B cell (primary cell): ENCODE measurements around the gene GTF3C5. TPM values are rescaled to one million over a fixed set of nuclear protein-coding genes. Genes with fewer than 3 reads are reported as not detected.

ENCODE experiments used
- ATAC-seq: fragments of 200-7000 bp; cut with Tn5 transposase; one replicate; pipeline ENCODE4 v1.10.0; 2021; ENCODE audit warnings: low read depth, mild to moderate bottlenecking, moderate number of reproducible peaks, moderate library complexity
- CTCF ChIA-PET: fragments of 350-600 bp; sonication (Branson Sonifier 250); formaldehyde crosslinking; loops from one replicate; lab custom pipeline; 2021; ENCODE audit warnings: antibody characterized with exemption, inconsistent platforms; lab: Charles Lee
- POLR2A ChIA-PET: fragments of 350-600 bp; sonication (Branson Sonifier 250); formaldehyde crosslinking; loops from one replicate; lab custom pipeline; 2021; ENCODE audit warnings: antibody characterized with exemption; lab: Charles Lee
- DNase-seq: peaks from one replicate; pipeline ENCODE4 v3.0.0; 2013
- H2AFZ ChIP-seq: 2 replicates; pipeline ENCODE4 v1.6.1; 2012; ENCODE audit warnings: mild to moderate bottlenecking, low read depth, low read length; ENCODE audit not compliant: insufficient read depth, poor library complexity, severe bottlenecking
- H3K27ac ChIP-seq, 2 donors: 1 replicate in 1 of 2; 2 replicates in 1 of 2; pipeline ENCODE4 v1.5.1; 2012 to 2013; ENCODE audit warnings: low read length in 2 of 2, mild to moderate bottlenecking in 2 of 2, moderate library complexity in 1 of 2
- H3K27me3 ChIP-seq, 4 experiments: fragments of 200-600 bp in 1 of 4; sonication (generic) in 1 of 4; replicated peaks in 1 of 4; 1 replicate in 2 of 4; 2 replicates in 2 of 4; pipeline versions ENCODE4 v1.6.1 to v1.7.0; 2013 to 2016; ENCODE audit warnings: low read length in 3 of 4, mild to moderate bottlenecking in 2 of 4, mixed read lengths in 1 of 4, moderate library complexity in 1 of 4; ENCODE audit not compliant: insufficient read depth in 4 of 4, control insufficient read depth in 3 of 4; ENCODE audit errors: control extremely low read depth in 1 of 4
- H3K36me3 ChIP-seq, 2 experiments: replicated peaks in 1 of 2; 1 replicate in 1 of 2; 2 replicates in 1 of 2; pipeline versions ENCODE4 v1.6.1 to v1.7.1; 2013; ENCODE audit warnings: low read length in 1 of 2; ENCODE audit not compliant: insufficient read depth in 2 of 2, control insufficient read depth in 1 of 2; ENCODE audit errors: control extremely low read depth in 1 of 2, extremely low read depth in 1 of 2
- H3K4me1 ChIP-seq, 2 donors: fragments of 200-600 bp in 1 of 2; sonication (generic) in 1 of 2; 1 replicate in 1 of 2; 2 replicates in 1 of 2; pipeline versions ENCODE4 v1.5.1 to v1.6.1; 2013 to 2017; ENCODE audit warnings: low read length in 2 of 2; ENCODE audit not compliant: control insufficient read depth in 2 of 2, insufficient read depth in 2 of 2
- H3K4me2 ChIP-seq: replicated peaks from 2 replicates; pipeline ENCODE3; 2012; ENCODE audit warnings: mild to moderate bottlenecking, low read depth, low read length; ENCODE audit not compliant: poor library complexity, severe bottlenecking
- H3K4me3 ChIP-seq, 5 experiments: fragments of 200-600 bp in 1 of 5; sonication (generic) in 1 of 5; 1 replicate in 3 of 5; 2 replicates in 2 of 5; pipeline versions ENCODE4 v1.5.1 to v1.7.0; 2011 to 2016; ENCODE audit warnings: low read length in 4 of 5, mild to moderate bottlenecking in 4 of 5, low read depth in 2 of 5, control low read depth in 1 of 5, moderate library complexity in 1 of 5; ENCODE audit not compliant: insufficient read depth in 1 of 5; ENCODE audit errors: control extremely low read depth in 1 of 5, extremely low read depth in 1 of 5
- H3K79me2 ChIP-seq: fragments of 200-600 bp; sonication (generic); one replicate; pipeline ENCODE4 v1.6.0; 2016; ENCODE audit warnings: low read length; ENCODE audit not compliant: control insufficient read depth, insufficient read depth
- H3K9ac ChIP-seq: fragments of 200-600 bp; sonication (generic); 2 replicates; pipeline ENCODE4 v1.6.1; 2017; ENCODE audit warnings: mild to moderate bottlenecking, low read length, moderate library complexity
- H3K9me3 ChIP-seq, 3 donors: one replicate each; pipeline versions ENCODE4 v1.6.1 to v1.7.1; 2013; ENCODE audit warnings: low read length in 2 of 3; ENCODE audit not compliant: control insufficient read depth in 2 of 3, insufficient read depth in 1 of 3; ENCODE audit errors: control extremely low read depth in 1 of 3
- H4K20me1 ChIP-seq: 2 replicates; pipeline ENCODE4 v1.6.0; 2012; ENCODE audit warnings: mild to moderate bottlenecking, low read length; ENCODE audit not compliant: insufficient read depth, control insufficient read depth, poor library complexity, severe bottlenecking
- H3K27ac Mint-ChIP-seq: one replicate; pipeline ENCODE4 v1.8.0; 2021; ENCODE audit warnings: mixed read lengths
- H3K27me3 Mint-ChIP-seq: one replicate; pipeline ENCODE4 v1.8.0; 2021; ENCODE audit warnings: mixed read lengths
- H3K4me1 Mint-ChIP-seq: one replicate; pipeline ENCODE4 v1.8.0; 2021; ENCODE audit warnings: mixed read lengths
- H3K4me3 Mint-ChIP-seq: one replicate; pipeline ENCODE4 v1.8.0; 2021; ENCODE audit warnings: mixed read lengths
- H3K9me3 Mint-ChIP-seq: one replicate; pipeline ENCODE4 v1.8.0; 2022; ENCODE audit warnings: mixed read lengths; ENCODE audit not compliant: insufficient read depth
- EZH2 ChIP-seq: IDR thresholded peaks from 2 replicates; pipeline ENCODE4 v1.6.1; 2012; ENCODE audit warnings: borderline replicate concordance, low read depth, mild to moderate bottlenecking, moderate library complexity, low read length; ENCODE audit not compliant: insufficient read depth, poor library complexity, severe bottlenecking
- WGBS: methylation state at CpG from one replicate; pipeline ENCODE4 v1.1.5; 2013; ENCODE audit warnings: missing lambda C conversion rate; ENCODE audit not compliant: insufficient coverage; 5-methylcytosine and 5-hydroxymethylcytosine counted together
- intact Hi-C: fragments of 100-400 bp; cut with micrococcal nuclease; formaldehyde crosslinking; loops from one replicate; pipeline ENCODE4 v1.10.0; 2022
- polyA plus RNA-seq: library from polyadenylated mRNA; depleted of rRNA; stranded (reverse); fragments of >200 nt; gene quantifications from 2 replicates; pipeline ENCODE4 v1.2.3, GENCODE V29; 2012
- total RNA-seq, 2 donors: library from RNA; stranded (reverse); fragments of 120-200 nt in 1 of 2; gene quantifications; 1 replicate in 1 of 2; 2 replicates in 1 of 2; pipeline versions ENCODE4 v1.2.3 to v1.2.4, GENCODE V29; 2013 to 2022
- TF ChIP-seq, protein P1 (sequence below): fragments of 200-600 bp; IDR thresholded peaks from one replicate; pipeline ENCODE4 v1.8.0; 2022; ENCODE audit warnings: antibody characterized with exemption, mild to moderate bottlenecking

GTF3C5 gene
- total and polyA plus RNA-seq, 2 donors (not counting 1 experiment from before 2014, with no cell fraction given) = 80.5 to 91.2 TPM

DNA sequence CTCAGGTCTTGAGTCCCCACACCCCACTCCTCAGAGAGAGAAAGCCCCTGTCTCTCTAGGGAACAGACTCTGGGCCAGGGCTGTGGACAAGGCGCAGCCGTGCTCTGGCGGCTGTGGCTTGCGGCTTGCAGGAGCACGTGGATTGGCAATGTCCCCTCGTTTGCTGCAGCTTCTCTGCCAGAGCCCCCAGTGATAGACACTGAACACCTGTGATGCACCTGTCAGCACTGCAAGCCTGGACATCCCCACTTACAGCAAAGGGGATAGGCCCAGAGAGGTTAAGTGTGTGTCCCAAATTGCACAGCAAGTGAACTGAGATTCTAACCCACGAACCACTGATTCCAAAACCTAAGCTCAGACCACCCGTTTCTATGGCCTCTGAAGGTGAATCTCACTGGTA lies 45.3 kb upstream of the GTF3C5 start:
- ATAC-seq (no peak), DNase-seq (no peak)
- Histone ChIP-seq H4K20me1 (no peaks in the 10 kb centered on the region), H3K4me3 (no peak overlapping the region), H3K4me2 (no peak overlapping the region), H3K27me3 (peaks cover 0 to 42% (median 5%) of the 10 kb centered on the region in 4 experiments), H3K79me2 (no peaks in the 10 kb centered on the region), H3K36me3 (no peaks in the 10 kb centered on the region), H3K4me1 (peaks cover 8 to 9% of the 10 kb centered on the region in 2 donors), H2AFZ (no peak overlapping the region), H3K27ac (no peak overlapping the region), H3K9me3 (no peaks in the 10 kb centered on the region), H3K9ac (no peak overlapping the region)
- Mint-ChIP-seq H3K4me1 (peaks cover 7% of the 10 kb centered on the region), H3K27ac (no peak overlapping the region), H3K27me3 (peaks cover 42% of the 10 kb centered on the region), H3K4me3 (no peak overlapping the region), H3K9me3 (no peaks in the 10 kb centered on the region)
- ChIA-PET CTCF (no interaction called here), POLR2A (no interaction called here)
- intact Hi-C loops = no loop called here
- WGBS = 67% methylated on average over 8 of the region's 8 CpGs
- TF ChIP-seq EZH2 = no peak
- TF ChIP-seq, protein P1, sequence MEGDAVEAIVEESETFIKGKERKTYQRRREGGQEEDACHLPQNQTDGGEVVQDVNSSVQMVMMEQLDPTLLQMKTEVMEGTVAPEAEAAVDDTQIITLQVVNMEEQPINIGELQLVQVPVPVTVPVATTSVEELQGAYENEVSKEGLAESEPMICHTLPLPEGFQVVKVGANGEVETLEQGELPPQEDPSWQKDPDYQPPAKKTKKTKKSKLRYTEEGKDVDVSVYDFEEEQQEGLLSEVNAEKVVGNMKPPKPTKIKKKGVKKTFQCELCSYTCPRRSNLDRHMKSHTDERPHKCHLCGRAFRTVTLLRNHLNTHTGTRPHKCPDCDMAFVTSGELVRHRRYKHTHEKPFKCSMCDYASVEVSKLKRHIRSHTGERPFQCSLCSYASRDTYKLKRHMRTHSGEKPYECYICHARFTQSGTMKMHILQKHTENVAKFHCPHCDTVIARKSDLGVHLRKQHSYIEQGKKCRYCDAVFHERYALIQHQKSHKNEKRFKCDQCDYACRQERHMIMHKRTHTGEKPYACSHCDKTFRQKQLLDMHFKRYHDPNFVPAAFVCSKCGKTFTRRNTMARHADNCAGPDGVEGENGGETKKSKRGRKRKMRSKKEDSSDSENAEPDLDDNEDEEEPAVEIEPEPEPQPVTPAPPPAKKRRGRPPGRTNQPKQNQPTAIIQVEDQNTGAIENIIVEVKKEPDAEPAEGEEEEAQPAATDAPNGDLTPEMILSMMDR = no peak

DNA sequence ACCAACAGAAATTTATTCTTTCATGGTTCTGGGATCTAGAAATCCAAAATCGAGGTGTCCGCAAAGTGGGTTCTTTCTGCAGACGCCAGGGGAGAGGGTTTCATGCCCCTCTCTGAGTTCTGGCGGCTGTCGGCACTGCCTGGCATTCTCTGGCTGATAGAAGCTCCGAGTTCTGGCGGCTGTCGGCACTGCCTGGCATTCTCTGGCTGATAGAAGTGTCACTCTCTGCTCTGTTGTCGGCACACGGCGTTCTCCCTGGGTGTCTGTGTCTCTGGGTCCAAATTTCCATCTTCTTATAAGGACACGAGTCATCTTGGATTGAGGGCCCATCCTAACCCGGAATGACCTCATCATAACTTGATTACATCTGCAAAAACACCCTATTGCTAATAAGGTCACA lies 44.7 kb upstream of the GTF3C5 start:
- no peak overlapping the region for H3K27ac ChIP-seq
- intact Hi-C loops = no loop called here
- Mint-ChIP-seq H3K27me3 (peaks cover 36% of the 10 kb centered on the region), H3K9me3 (no peaks in the 10 kb centered on the region), H3K4me1 (peaks cover 7% of the 10 kb centered on the region), H3K4me3 (no peak overlapping the region), H3K27ac (no peak overlapping the region)
- ATAC-seq (no peak), DNase-seq (no peak)
- no peaks in the 10 kb centered on the region for H3K79me2 ChIP-seq
- H2AFZ ChIP-seq = no peak overlapping the region
- H3K9me3 ChIP-seq = no peaks in the 10 kb centered on the region
- H3K36me3 ChIP-seq = no peaks in the 10 kb centered on the region
- TF ChIP-seq, protein P1 = no peak
- TF ChIP-seq EZH2 = no peak
- no peak overlapping the region for H3K9ac ChIP-seq
- H3K4me3 ChIP-seq = no peak overlapping the region
- WGBS = 90% methylated on average over 12 of the region's 13 CpGs
- peaks cover 0 to 39% (median 4%) of the 10 kb centered on the region in 4 experiments for H3K27me3 ChIP-seq
- H3K4me2 ChIP-seq = no peak overlapping the region
- ChIA-PET POLR2A (no interaction called here), CTCF (no interaction called here)
- H3K4me1 ChIP-seq = peaks cover 8 to 9% of the 10 kb centered on the region in 2 donors
- H4K20me1 ChIP-seq = no peaks in the 10 kb centered on the region
